H9 (cell line): ENCODE measurements around the gene SPATA2L. TPM values are rescaled to one million over a fixed set of nuclear protein-coding genes. Genes with fewer than 3 reads are reported as not detected.
A peak's percentile ranks its signal among the peaks of the same experiment; 100 is the strongest.

Experiments
- DNase-seq: peaks from one replicate; pipeline ENCODE4 v3.0.0-alpha.2; 2017
- H2AFZ ChIP-seq: one replicate; pipeline ENCODE4 v1.6.1; 2013; ENCODE audit warnings: mild to moderate bottlenecking, low read length, control low read depth, moderate library complexity
- H2AK5ac ChIP-seq: 2 replicates; pipeline ENCODE4 v1.6.1; 2013; ENCODE audit warnings: low read length, control low read depth, mixed read lengths; ENCODE audit not compliant: insufficient read length
- H2BK120ac ChIP-seq: one replicate; pipeline ENCODE4 v1.6.1; 2013; ENCODE audit warnings: low read depth, mild to moderate bottlenecking, low read length, control low read depth, inconsistent platforms; ENCODE audit not compliant: poor library complexity, severe bottlenecking
- H2BK12ac ChIP-seq: 2 replicates; pipeline ENCODE4 v1.6.1; 2013; ENCODE audit warnings: low read length, control low read depth, mixed read lengths, low read depth; ENCODE audit not compliant: insufficient read length
- H2BK15ac ChIP-seq: 2 replicates; pipeline ENCODE4 v1.6.1; 2013; ENCODE audit warnings: low read depth, low read length, control low read depth
- H2BK20ac ChIP-seq: one replicate; pipeline ENCODE4 v1.6.1; 2013; ENCODE audit warnings: low read depth, mild to moderate bottlenecking, low read length, control low read depth, inconsistent platforms; ENCODE audit not compliant: poor library complexity, severe bottlenecking
- H2BK5ac ChIP-seq: 2 replicates; pipeline ENCODE4 v1.6.1; 2013; ENCODE audit warnings: low read length, control low read depth, mixed read lengths; ENCODE audit not compliant: insufficient read length
- H3K14ac ChIP-seq: 2 replicates; pipeline ENCODE4 v1.6.1; 2013; ENCODE audit warnings: low read length, control low read depth; ENCODE audit not compliant: insufficient read depth
- H3K18ac ChIP-seq: 2 replicates; pipeline ENCODE4 v1.6.1; 2013; ENCODE audit warnings: low read depth, mild to moderate bottlenecking, mixed read lengths, low read length, control low read depth; ENCODE audit not compliant: insufficient read length
- H3K23ac ChIP-seq: 2 replicates; pipeline ENCODE4 v1.6.1; 2013; ENCODE audit warnings: low read length, control low read depth, mixed read lengths, low read depth; ENCODE audit not compliant: insufficient read length
- H3K23me2 ChIP-seq: 2 replicates; pipeline ENCODE4 v1.6.1; 2013; ENCODE audit warnings: low read depth, mild to moderate bottlenecking, mixed read lengths, low read length, control low read depth; ENCODE audit not compliant: insufficient read length, poor library complexity, severe bottlenecking
- H3K27ac ChIP-seq: 2 replicates; pipeline ENCODE4 v1.5.1; 2013; ENCODE audit warnings: low read length, control low read depth, mixed read lengths, low read depth; ENCODE audit not compliant: insufficient read length
- H3K27me3 ChIP-seq: 2 replicates; pipeline ENCODE4 v1.6.1; 2013; ENCODE audit warnings: low read length, control low read depth, inconsistent platforms; ENCODE audit not compliant: insufficient read depth
- H3K4ac ChIP-seq: 2 replicates; pipeline ENCODE4 v1.6.1; 2013; ENCODE audit warnings: low read depth, mild to moderate bottlenecking, control low read depth, inconsistent platforms, low read length, moderate library complexity
- H3K4me1 ChIP-seq: 2 replicates; pipeline ENCODE4 v1.6.1; 2013; ENCODE audit warnings: low read length, control low read depth, inconsistent platforms; ENCODE audit not compliant: insufficient read depth
- H3K4me2 ChIP-seq: 2 replicates; pipeline ENCODE4 v1.6.1; 2013; ENCODE audit warnings: low read length, control low read depth, mixed read lengths; ENCODE audit not compliant: insufficient read length, insufficient read depth
- H3K56ac ChIP-seq: 2 replicates; pipeline ENCODE4 v1.6.1; 2013; ENCODE audit warnings: low read depth, mild to moderate bottlenecking, mixed read lengths, low read length, control low read depth; ENCODE audit not compliant: insufficient read length
- H3K79me1 ChIP-seq: 2 replicates; pipeline ENCODE4 v1.6.1; 2013; ENCODE audit warnings: low read depth, mild to moderate bottlenecking, moderate library complexity, low read length, control low read depth, inconsistent platforms; ENCODE audit not compliant: insufficient read depth, poor library complexity, severe bottlenecking
- H3K79me2 ChIP-seq: 2 replicates; pipeline ENCODE4 v1.6.1; 2013; ENCODE audit warnings: low read length, control low read depth, inconsistent platforms; ENCODE audit not compliant: insufficient read depth
- H3K9ac ChIP-seq: 2 replicates; pipeline ENCODE4 v1.6.1; 2013; ENCODE audit warnings: low read length, control low read depth, mixed read lengths; ENCODE audit not compliant: insufficient read length; ENCODE audit errors: extremely low read depth
- H3K9me3 ChIP-seq: one replicate; pipeline ENCODE4 v1.6.1; 2013; ENCODE audit warnings: low read depth, low read length, inconsistent platforms; ENCODE audit not compliant: control insufficient read depth
- H3T11ph ChIP-seq: one replicate; pipeline ENCODE4 v1.6.1; 2013; ENCODE audit warnings: mild to moderate bottlenecking, low read length, control low read depth, inconsistent platforms
- H4K20me1 ChIP-seq: one replicate; pipeline ENCODE4 v1.6.1; 2013; ENCODE audit not compliant: control insufficient read depth, insufficient read length, insufficient read depth
- H4K5ac ChIP-seq: 2 replicates; pipeline ENCODE4 v1.6.1; 2013; ENCODE audit warnings: low read depth, mild to moderate bottlenecking, mixed read lengths, low read length, control low read depth; ENCODE audit not compliant: insufficient read length
- H4K8ac ChIP-seq: replicated peaks from 2 replicates; pipeline ENCODE4 v1.6.1; 2013; ENCODE audit warnings: low read length, control low read depth, mixed read lengths, low read depth; ENCODE audit not compliant: insufficient read length
- H4K91ac ChIP-seq: 2 replicates; pipeline ENCODE4 v1.6.1; 2013; ENCODE audit warnings: low read depth, mild to moderate bottlenecking, moderate library complexity, mixed read lengths, low read length, control low read depth; ENCODE audit not compliant: insufficient read length
- H3K27ac Mint-ChIP-seq, 3 experiments: 2 replicates in 2 of 3; 3 replicates in 1 of 3; pipeline ENCODE4 v1.8.0; 2020 to 2021; ENCODE audit warnings: mixed read lengths in 3 of 3, mild to moderate bottlenecking in 1 of 3, moderate library complexity in 1 of 3
- H3K27me3 Mint-ChIP-seq: 2 replicates; pipeline ENCODE4 v1.8.0; 2021; ENCODE audit warnings: low read depth, mild to moderate bottlenecking, moderate library complexity, mixed read lengths
- H3K36me3 Mint-ChIP-seq, 3 experiments: 2 replicates in 2 of 3; 3 replicates in 1 of 3; pipeline ENCODE4 v1.8.0; 2020 to 2021; ENCODE audit warnings: low read depth in 3 of 3, mixed read lengths in 3 of 3; ENCODE audit not compliant: insufficient read depth in 1 of 3
- H3K4me1 Mint-ChIP-seq, 2 experiments: 2 replicates each; pipeline ENCODE4 v1.8.0; 2020; ENCODE audit warnings: mixed read lengths in 2 of 2
- H3K4me3 Mint-ChIP-seq, 2 experiments: 2 replicates in 1 of 2; 3 replicates in 1 of 2; pipeline ENCODE4 v1.8.0; 2020 to 2021; ENCODE audit warnings: mild to moderate bottlenecking in 2 of 2, mixed read lengths in 2 of 2, moderate library complexity in 1 of 2
- H3K9me3 Mint-ChIP-seq, 2 experiments: 2 replicates in 1 of 2; 3 replicates in 1 of 2; pipeline ENCODE4 v1.8.0; 2020; ENCODE audit warnings: mild to moderate bottlenecking in 2 of 2, mixed read lengths in 2 of 2, moderate library complexity in 1 of 2
- WGBS: extraction: QIAGEN DNeasy Blood & Tissue Kit; methylation state at CpG from one replicate; pipeline ENCODE4 v1.1.7; 2013; ENCODE audit warnings: missing lambda C conversion rate, low lambda C conversion rate, mixed read lengths; ENCODE audit not compliant: insufficient read length; ENCODE audit errors: extremely low coverage; 5-methylcytosine and 5-hydroxymethylcytosine counted together
- total RNA-seq: library from RNA; stranded (reverse); gene quantifications from 2 replicates; pipeline ENCODE4 v1.2.1, GENCODE V29; 2021
- TF ChIP-seq, protein P1 (sequence below): fragments of 200-600 bp; sonication (generic); conservative IDR thresholded peaks from 3 replicates; pipeline ENCODE4 v1.8.0; 2021; ENCODE audit warnings: antibody characterized with exemption, mild to moderate bottlenecking

SPATA2L gene
- total RNA-seq, 1 experiment from 2014 or later, result 27.1 TPM

DNA sequence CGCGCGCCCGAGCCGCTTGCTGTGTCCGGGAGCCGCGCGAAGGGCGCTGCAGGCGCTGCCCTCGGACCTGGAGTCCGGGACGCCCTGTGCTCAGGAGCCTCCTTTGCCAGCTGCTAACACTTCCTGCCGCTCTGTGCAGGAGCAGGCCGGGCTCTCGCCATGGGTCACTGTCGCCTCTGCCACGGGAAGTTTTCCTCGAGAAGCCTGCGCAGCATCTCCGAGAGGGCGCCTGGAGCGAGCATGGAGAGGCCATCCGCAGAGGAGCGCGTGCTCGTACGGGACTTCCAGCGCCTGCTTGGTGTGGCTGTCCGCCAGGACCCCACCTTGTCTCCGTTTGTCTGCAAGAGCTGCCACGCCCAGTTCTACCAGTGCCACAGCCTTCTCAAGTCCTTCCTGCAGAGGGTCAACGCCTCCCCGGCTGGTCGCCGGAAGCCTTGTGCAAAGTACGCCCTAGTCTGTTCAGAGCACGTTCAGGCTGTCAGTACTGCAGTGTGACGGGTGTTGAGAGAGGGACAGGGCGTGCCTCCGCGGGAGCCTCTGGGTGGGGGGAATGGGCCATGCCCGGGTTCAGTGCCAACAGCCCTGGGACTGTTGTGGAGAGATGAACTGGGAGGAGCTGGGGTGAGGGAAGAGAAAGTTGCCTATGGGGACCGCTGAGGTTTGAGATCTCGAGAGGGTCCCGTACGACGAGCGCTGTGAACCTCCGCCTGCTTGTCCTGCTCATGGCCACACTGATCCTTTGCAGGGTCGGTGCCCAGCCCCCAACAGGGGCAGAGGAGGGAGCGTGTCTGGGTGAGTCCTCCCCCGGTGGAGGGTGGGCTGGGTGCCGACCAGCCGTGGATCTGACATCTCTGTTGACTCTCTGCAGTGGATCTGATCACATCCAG is 21.1 kb upstream of the SPATA2L start:
- no peak overlapping the region for H2BK15ac ChIP-seq
- peak overlapping the region; percentile 64 for H3K4me2 ChIP-seq
- H2BK12ac ChIP-seq, result no peak overlapping the region
- no peak overlapping the region for H3K14ac ChIP-seq
- H3K4ac ChIP-seq, result no peak overlapping the region
- H4K8ac ChIP-seq, result no peak overlapping the region
- Mint-ChIP-seq H3K9me3 (no peaks in the 10 kb centered on the region), H3K4me3 (peak overlapping the region; percentile 65 to 76), H3K27ac (no peak overlapping the region; a peak in 1 of 7 replicates), H3K36me3 (peaks cover 18 to 38% (median 32%) of the 10 kb centered on the region in 3 experiments), H3K27me3 (peaks cover 47% of the 10 kb centered on the region), H3K4me1 (peaks cover 15 to 18% of the 10 kb centered on the region in 2 experiments)
- TF ChIP-seq, protein P1, sequence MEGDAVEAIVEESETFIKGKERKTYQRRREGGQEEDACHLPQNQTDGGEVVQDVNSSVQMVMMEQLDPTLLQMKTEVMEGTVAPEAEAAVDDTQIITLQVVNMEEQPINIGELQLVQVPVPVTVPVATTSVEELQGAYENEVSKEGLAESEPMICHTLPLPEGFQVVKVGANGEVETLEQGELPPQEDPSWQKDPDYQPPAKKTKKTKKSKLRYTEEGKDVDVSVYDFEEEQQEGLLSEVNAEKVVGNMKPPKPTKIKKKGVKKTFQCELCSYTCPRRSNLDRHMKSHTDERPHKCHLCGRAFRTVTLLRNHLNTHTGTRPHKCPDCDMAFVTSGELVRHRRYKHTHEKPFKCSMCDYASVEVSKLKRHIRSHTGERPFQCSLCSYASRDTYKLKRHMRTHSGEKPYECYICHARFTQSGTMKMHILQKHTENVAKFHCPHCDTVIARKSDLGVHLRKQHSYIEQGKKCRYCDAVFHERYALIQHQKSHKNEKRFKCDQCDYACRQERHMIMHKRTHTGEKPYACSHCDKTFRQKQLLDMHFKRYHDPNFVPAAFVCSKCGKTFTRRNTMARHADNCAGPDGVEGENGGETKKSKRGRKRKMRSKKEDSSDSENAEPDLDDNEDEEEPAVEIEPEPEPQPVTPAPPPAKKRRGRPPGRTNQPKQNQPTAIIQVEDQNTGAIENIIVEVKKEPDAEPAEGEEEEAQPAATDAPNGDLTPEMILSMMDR, result no peak
- DNase-seq, result no peak
- H3K9me3 ChIP-seq, result no peaks in the 10 kb centered on the region
- H2BK120ac ChIP-seq, result no peak overlapping the region
- no peak overlapping the region for H4K5ac ChIP-seq
- H3K79me1 ChIP-seq, result no peaks in the 10 kb centered on the region
- no peak overlapping the region for H2AK5ac ChIP-seq
- H3K27me3 ChIP-seq, result peaks cover 9% of the 10 kb centered on the region; the same call in 1 of the 2 replicates
- no peak overlapping the region for H3K56ac ChIP-seq
- WGBS, result no CpG with 5 or more reads among the region's 56 CpGs
- H3K27ac ChIP-seq, result no peak overlapping the region
- no peak overlapping the region for H3K23ac ChIP-seq
- no peak overlapping the region for H2BK5ac ChIP-seq
- no peak overlapping the region for H4K91ac ChIP-seq
- H2AFZ ChIP-seq, result no peak overlapping the region
- no peak overlapping the region for H3T11ph ChIP-seq
- peaks cover 18% of the 10 kb centered on the region for H3K23me2 ChIP-seq
- H3K4me1 ChIP-seq, result no peaks in the 10 kb centered on the region
- H3K18ac ChIP-seq, result no peak overlapping the region
- peak overlapping the region; percentile 10 for H3K9ac ChIP-seq
- H3K79me2 ChIP-seq, result no peaks in the 10 kb centered on the region
- H4K20me1 ChIP-seq, result no peaks in the 10 kb centered on the region
- no peak overlapping the region for H2BK20ac ChIP-seq
